Type B pancreatic cell (in vitro differentiated cells): ENCODE results near the gene KIRREL3. TPM values are rescaled to one million over a fixed set of nuclear protein-coding genes. Genes with fewer than 3 reads are reported as not detected.

Source experiments
- DNase-seq: peaks from one replicate; pipeline ENCODE4 v3.0.0; 2021; ENCODE audit warnings: mixed read lengths; ENCODE audit not compliant: unreplicated experiment; ENCODE audit errors: extremely low spot score
- H3K27ac Mint-ChIP-seq: 2 replicates; pipeline ENCODE4 v1.8.0; 2021; ENCODE audit warnings: mild to moderate bottlenecking, mixed read lengths
- H3K27me3 Mint-ChIP-seq: 2 replicates; pipeline ENCODE4 v1.8.0; 2021; ENCODE audit warnings: mixed read lengths
- H3K36me3 Mint-ChIP-seq: 2 replicates; pipeline ENCODE4 v1.8.0; 2021; ENCODE audit warnings: mixed read lengths
- H3K4me1 Mint-ChIP-seq: one replicate; pipeline ENCODE4 v1.8.0; 2021; ENCODE audit warnings: mixed read lengths; ENCODE audit not compliant: unreplicated experiment
- H3K4me3 Mint-ChIP-seq: 2 replicates; pipeline ENCODE4 v1.8.0; 2021; ENCODE audit warnings: mild to moderate bottlenecking, mixed read lengths
- H3K9me3 Mint-ChIP-seq: 2 replicates; pipeline ENCODE4 v1.8.0; 2021; ENCODE audit warnings: mixed read lengths
- CTCF ChIP-seq: fragments of 200-600 bp; sonication (generic); conservative IDR thresholded peaks from 2 replicates; pipeline ENCODE4 v1.5.0; 2021; ENCODE audit warnings: antibody characterized with exemption, mild to moderate bottlenecking
- total RNA-seq: library from RNA; stranded (reverse); gene quantifications from 2 replicates; pipeline ENCODE4 v1.2.1, GENCODE V29; 2021; ENCODE audit warnings: low replicate concordance

KIRREL3 gene
- total RNA-seq, 1 donor from 2014 or later = 4.1 TPM

GRCh38 chr11:126548581-126549550 lies 451.7 kb downstream of the KIRREL3 start:
- no peak for TF ChIP-seq CTCF
- no peak overlapping the region for H3K4me3 Mint-ChIP-seq
- H3K9me3 Mint-ChIP-seq = no peaks in the 10 kb centered on the region
- no peaks in the 10 kb centered on the region for H3K36me3 Mint-ChIP-seq
- H3K27ac Mint-ChIP-seq = no peak overlapping the region
- no peak for DNase-seq
- H3K4me1 Mint-ChIP-seq = peaks cover 25% of the 10 kb centered on the region
- H3K27me3 Mint-ChIP-seq = peaks cover 27% of the 10 kb centered on the region

GRCh38 chr11:126547691-126548090 lies 452.9 kb downstream of the KIRREL3 start:
- Mint-ChIP-seq H3K4me3 (no peak overlapping the region), H3K27ac (no peak overlapping the region), H3K4me1 (peaks cover 32% of the 10 kb centered on the region), H3K27me3 (peaks cover 18% of the 10 kb centered on the region), H3K36me3 (no peaks in the 10 kb centered on the region), H3K9me3 (no peaks in the 10 kb centered on the region)
- no peak for DNase-seq
- no peak for TF ChIP-seq CTCF

- TF ChIP-seq CTCF = no peak
- Mint-ChIP-seq H3K36me3 (no peaks in the 10 kb centered on the region), H3K27me3 (peaks cover 19% of the 10 kb centered on the region), H3K9me3 (no peaks in the 10 kb centered on the region), H3K27ac (no peak overlapping the region), H3K4me1 (peaks cover 32% of the 10 kb centered on the region), H3K4me3 (no peak overlapping the region)
- DNase-seq = no peak
These were observed 453.4 kb downstream of the KIRREL3 start for GRCh38 chr11:126547161-126547560.

GRCh38 chr11:126546694-126547093 lies 453.9 kb downstream of the KIRREL3 start:
- DNase-seq = no peak
- no peaks in the 10 kb centered on the region for H3K9me3 Mint-ChIP-seq
- no peak for TF ChIP-seq CTCF
- peaks cover 22% of the 10 kb centered on the region for H3K27me3 Mint-ChIP-seq
- H3K4me3 Mint-ChIP-seq = no peak overlapping the region
- H3K27ac Mint-ChIP-seq = no peak overlapping the region
- H3K36me3 Mint-ChIP-seq = no peaks in the 10 kb centered on the region
- H3K4me1 Mint-ChIP-seq = peaks cover 32% of the 10 kb centered on the region

GRCh38 chr11:126546191-126546590 lies 454.4 kb downstream of the KIRREL3 start:
- H3K4me1 Mint-ChIP-seq = peaks cover 32% of the 10 kb centered on the region
- DNase-seq = no peak

More at GRCh38 chr11:126546191-126546590, 454.4 kb downstream of the KIRREL3 start:
- TF ChIP-seq CTCF = no peak
- H3K9me3 Mint-ChIP-seq = no peaks in the 10 kb centered on the region
- peaks cover 23% of the 10 kb centered on the region for H3K27me3 Mint-ChIP-seq
- no peak overlapping the region for H3K4me3 Mint-ChIP-seq
- H3K27ac Mint-ChIP-seq = no peak overlapping the region
- H3K36me3 Mint-ChIP-seq = no peaks in the 10 kb centered on the region
